GM23338 (cell line): ENCODE data around the gene TNFAIP8L3. TPM values are rescaled to one million over a fixed set of nuclear protein-coding genes. Genes with fewer than 3 reads are reported as not detected.

Source experiments
- ATAC-seq: fragments of 200-7000 bp; cut with Tn5 transposase; 3 replicates; pipeline ENCODE4 v1.9.1; 2020
- DNase-seq: peaks from one replicate; pipeline ENCODE4 v3.0.0-alpha.2; 2015; ENCODE audit warnings: low spot score
- H2AFZ ChIP-seq: fragments of 200-600 bp; sonication (generic); 2 replicates; pipeline ENCODE4 v1.8.0; 2016; ENCODE audit warnings: antibody characterized with exemption, mild to moderate bottlenecking, moderate library complexity
- H3F3A ChIP-seq: fragments of 200-600 bp; sonication (generic); replicated peaks from 2 replicates; pipeline ENCODE4 v1.8.0; 2017; ENCODE audit warnings: antibody characterized with exemption, mixed run types, low read depth
- H3K27ac ChIP-seq: fragments of 200-600 bp; sonication (generic); 2 replicates; pipeline ENCODE4 v1.6.1; 2016; ENCODE audit warnings: low read depth
- H3K27me3 ChIP-seq: fragments of 200-600 bp; sonication (generic); 2 replicates; pipeline ENCODE4 v1.8.0; 2016; ENCODE audit warnings: mild to moderate bottlenecking, mixed run types, moderate library complexity; ENCODE audit not compliant: insufficient read depth
- H3K36me3 ChIP-seq: fragments of 200-600 bp; sonication (generic); 2 replicates; pipeline ENCODE4 v1.8.0; 2016; ENCODE audit warnings: mild to moderate bottlenecking; ENCODE audit not compliant: insufficient read depth
- H3K4me1 ChIP-seq: fragments of 200-600 bp; sonication (generic); 2 replicates; pipeline ENCODE4 v1.8.0; 2016; ENCODE audit warnings: mild to moderate bottlenecking, moderate library complexity; ENCODE audit not compliant: insufficient read depth
- H3K4me2 ChIP-seq: fragments of 200-600 bp; sonication (generic); 2 replicates; pipeline ENCODE4 v1.7.1; 2017; ENCODE audit warnings: mixed run types
- H3K4me3 ChIP-seq: fragments of 200-600 bp; sonication (generic); 2 replicates; pipeline ENCODE4 v1.6.1; 2016; ENCODE audit warnings: mixed run types
- H3K79me2 ChIP-seq: fragments of 200-600 bp; sonication (generic); replicated peaks from 2 replicates; pipeline ENCODE4 v1.8.0; 2017; ENCODE audit warnings: mild to moderate bottlenecking; ENCODE audit not compliant: insufficient read depth
- H3K9me2 ChIP-seq: fragments of 200-600 bp; sonication (generic); 2 replicates; pipeline ENCODE4 v1.8.0; 2017; ENCODE audit not compliant: insufficient read depth
- H4K20me1 ChIP-seq: fragments of 200-600 bp; sonication (generic); replicated peaks from 2 replicates; pipeline ENCODE4 v1.8.0; 2017; ENCODE audit warnings: mild to moderate bottlenecking; ENCODE audit not compliant: insufficient read depth
- H3K27ac Mint-ChIP-seq: 2 replicates; pipeline ENCODE4 v1.8.0; 2020; ENCODE audit warnings: inconsistent platforms, mild to moderate bottlenecking, moderate library complexity, mixed read lengths
- H3K27me3 Mint-ChIP-seq: 3 replicates; pipeline ENCODE4 v1.8.0; 2022; ENCODE audit warnings: low read depth, mild to moderate bottlenecking, moderate library complexity, mixed read lengths, inconsistent platforms; ENCODE audit not compliant: insufficient read depth, poor library complexity
- H3K36me3 Mint-ChIP-seq: 3 replicates; pipeline ENCODE4 v1.8.0; 2021; ENCODE audit warnings: low read depth, mild to moderate bottlenecking, inconsistent platforms, moderate library complexity, mixed read lengths
- H3K4me1 Mint-ChIP-seq: 3 replicates; pipeline ENCODE4 v1.8.0; 2020; ENCODE audit warnings: mild to moderate bottlenecking, inconsistent platforms, mixed read lengths
- H3K4me3 Mint-ChIP-seq: 3 replicates; pipeline ENCODE4 v1.8.0; 2021; ENCODE audit warnings: moderate library complexity, mild to moderate bottlenecking, inconsistent platforms, mixed read lengths
- H3K9me3 Mint-ChIP-seq: 3 replicates; pipeline ENCODE4 v1.8.0; 2020; ENCODE audit warnings: moderate library complexity, mild to moderate bottlenecking, inconsistent platforms, mixed read lengths
- CREB1 ChIP-seq: fragments of 250-450 bp; sonication (Bioruptor Pico); IDR thresholded peaks from 2 replicates; pipeline ENCODE4 v1.5.0; 2020; ENCODE audit warnings: low read depth, mild to moderate bottlenecking, moderate library complexity
- CTCF ChIP-seq, 2 experiments: fragments of 200-600 bp in 1 of 2; sonication (generic) in 1 of 2; conservative IDR thresholded peaks; 2 replicates each; pipeline versions ENCODE4 v1.5.1 to v1.6.1; 2016 to 2017; ENCODE audit warnings: antibody characterized with exemption in 2 of 2, low read depth in 2 of 2, mild to moderate bottlenecking in 2 of 2, moderate library complexity in 1 of 2
- ETS1 ChIP-seq: IDR thresholded peaks from 2 replicates; pipeline ENCODE4 v1.6.1; 2016; ENCODE audit warnings: antibody characterized with exemption
- EZH2 ChIP-seq: fragments of 200-600 bp; sonication (generic); IDR thresholded peaks from one replicate; pipeline ENCODE4 v1.8.0; 2017; ENCODE audit warnings: antibody characterized with exemption, mild to moderate bottlenecking, low read depth; ENCODE audit not compliant: unreplicated experiment
- EZH2phosphoT487 ChIP-seq: fragments of 200-600 bp; sonication (generic); IDR thresholded peaks from one replicate; pipeline ENCODE4 v1.8.1; 2018; ENCODE audit warnings: antibody characterized with exemption; ENCODE audit not compliant: unreplicated experiment
- JUNB ChIP-seq: IDR thresholded peaks from one replicate; pipeline ENCODE4 v1.6.1; 2016; ENCODE audit warnings: antibody characterized with exemption; ENCODE audit not compliant: unreplicated experiment
- NANOG ChIP-seq: IDR thresholded peaks from 2 replicates; pipeline ENCODE4 v1.6.1; 2016; ENCODE audit warnings: antibody characterized with exemption, borderline replicate concordance
- POLR2AphosphoS5 ChIP-seq: IDR thresholded peaks from 2 replicates; pipeline ENCODE4 v1.6.1; 2016; ENCODE audit warnings: antibody characterized with exemption, low read depth
- REST ChIP-seq: IDR thresholded peaks from one replicate; pipeline ENCODE4 v1.6.1; 2018; ENCODE audit warnings: antibody characterized with exemption; ENCODE audit not compliant: unreplicated experiment
- STAT1 ChIP-seq: IDR thresholded peaks from one replicate; pipeline ENCODE4 v1.6.1; 2016; ENCODE audit warnings: antibody characterized with exemption; ENCODE audit not compliant: unreplicated experiment
- ZNF114 ChIP-seq: fragments of 250-450 bp; sonication (Bioruptor Pico); IDR thresholded peaks from 2 replicates; pipeline ENCODE4 v1.5.0; 2020; ENCODE audit warnings: mild to moderate bottlenecking, moderate library complexity
- ZNF331 ChIP-seq: fragments of 250-450 bp; sonication (Bioruptor Pico); IDR thresholded peaks from 2 replicates; pipeline ENCODE4 v1.5.0; 2020; ENCODE audit warnings: low read depth, mild to moderate bottlenecking, moderate library complexity
- ZNF462 ChIP-seq: fragments of 250-450 bp; sonication (Bioruptor Pico); IDR thresholded peaks from 2 replicates; pipeline ENCODE4 v1.5.0; 2020; ENCODE audit warnings: mild to moderate bottlenecking, moderate library complexity
- polyA plus RNA-seq: library from polyadenylated mRNA; unstranded; fragments of >200 nt; fragmentation: Nextera tagmentation; extraction: Ambion mirVana; gene quantifications from 2 replicates; pipeline ENCODE4 v1.2.1, GENCODE V29; 2016
- total RNA-seq: library from RNA; depleted of rRNA; stranded (reverse); fragments of >200 nt; shearing (Covaris generic); gene quantifications from 2 replicates; pipeline ENCODE4 v1.2.3, GENCODE V29; 2014

TNFAIP8L3 gene
- total and polyA plus RNA-seq, 2 experiments from 2014 or later, result 0.23 to 0.31 TPM

- Mint-ChIP-seq H3K27ac (no peak overlapping the region), H3K4me1 (peaks cover 3% of the 10 kb centered on the region; the same call in 1 of the 3 replicates), H3K36me3 (no peaks in the 10 kb centered on the region; the same call in 2 of the 3 replicates), H3K4me3 (no peak overlapping the region), H3K27me3 (peaks cover 3% of the 10 kb centered on the region), H3K9me3 (peaks cover 6% of the 10 kb centered on the region; the same call in 2 of the 3 replicates)
- no peaks in the 10 kb centered on the region for H3K36me3 ChIP-seq
- no peak overlapping the region for H2AFZ ChIP-seq
- no peaks in the 10 kb centered on the region for H4K20me1 ChIP-seq
- H3K4me2 ChIP-seq, result no peak overlapping the region
- ATAC-seq (no peak), DNase-seq (no peak)
- no peaks in the 10 kb centered on the region for H3K79me2 ChIP-seq
- H3K27me3 ChIP-seq, result no peaks in the 10 kb centered on the region
- no peak overlapping the region for H3K27ac ChIP-seq
- no peaks in the 10 kb centered on the region for H3K9me2 ChIP-seq
- H3K4me3 ChIP-seq, result no peak overlapping the region
- TF ChIP-seq ZNF114 (no peak), POLR2AphosphoS5 (no peak), ZNF462 (CRISPR knock-in tag) (no peak), STAT1 (no peak), REST (no peak), EZH2phosphoT487 (no peak), JUNB (no peak), EZH2 (no peak), ETS1 (no peak), NANOG (no peak), CREB1 (CRISPR knock-in tag) (no peak), CTCF (conservative IDR thresholded peaks at IDR 0.05; ENCODE audit: low read depth in 2 of 2) (no peak), ZNF331 (no peak)
- 0 out of 2 replicates have a peak, but pooled peaks cover 4% of the 10 kb centered on the region for H3K4me1 ChIP-seq
- no peaks in the 10 kb centered on the region for H3F3A ChIP-seq
Observed at GRCh38 chr15:51119120-51119519, 24.4 kb upstream of the TNFAIP8L3 start.
